K562 (cell line): Measurements from ENCODE around the gene SOS1. TPM values are rescaled to one million over a fixed set of nuclear protein-coding genes. Genes with fewer than 3 reads are reported as not detected.
A peak's percentile ranks its signal among the peaks of the same experiment; 100 is the strongest.

Source experiments
- ATAC-seq: fragments of 200-7000 bp; cut with Tn5 transposase; 3 replicates; pipeline ENCODE4 v1.9.1; 2020; ENCODE audit warnings: moderate library complexity
- BruUV-seq: library from RNA; stranded (reverse); fragments of 400-500 nt; replicated peaks from 2 replicates; lab custom pipeline; 2021; lab: Mats Ljungman, UMichigan
- CTCF ChIA-PET: fragments of 300-600 bp; formaldehyde crosslinking; extraction: SDS; loops from one replicate; lab custom pipeline; 2021; ENCODE audit warnings: low intra/inter-chr PET ratio; lab: Yijun Ruan, JAX
- POLR2A ChIA-PET: fragments of 300-600, 350-650 bp; sonication (Branson Sonifier 250); formaldehyde crosslinking; extraction: SDS; loops from one replicate; lab custom pipeline; 2021; ENCODE audit warnings: antibody characterized with exemption, inconsistent platforms; lab: Yijun Ruan, JAX
- DNase-seq, 4 experiments: peaks; one replicate each; pipeline versions ENCODE4 v3.0.0 to v3.0.0-alpha.2; 2011 to 2018; ENCODE audit warnings: low spot score in 3 of 4, mixed read lengths in 3 of 4; ENCODE audit errors: extremely low read depth in 1 of 4
- FAIRE-seq: peaks from 2 replicates; lab custom pipeline; 2011; peaks lifted over from hg19 to GRCh38; lab: Jason Lieb, UNC
- H2AFZ ChIP-seq: 2 replicates; pipeline ENCODE4 v1.6.0; 2011; ENCODE audit warnings: low read depth, low read length, control low read depth, inconsistent platforms
- H3K27ac ChIP-seq: fragments of 200-600 bp; 3 replicates; pipeline ENCODE4 v1.8.0; 2011; ENCODE audit warnings: low read depth, mild to moderate bottlenecking, control low read depth, inconsistent platforms, low read length, moderate library complexity, mixed read lengths; ENCODE audit errors: extremely low read depth
- H3K27me3 ChIP-seq, 2 experiments: fragments of 300-600 bp in 1 of 2; 2 replicates in 1 of 2; 3 replicates in 1 of 2; pipeline versions ENCODE4 v1.6.0 to v1.8.0; 2011; ENCODE audit warnings: inconsistent platforms in 2 of 2, low read length in 2 of 2, mild to moderate bottlenecking in 1 of 2, mixed read lengths in 1 of 2, moderate library complexity in 1 of 2; ENCODE audit not compliant: control insufficient read depth in 2 of 2, insufficient read depth in 2 of 2
- H3K36me3 ChIP-seq: fragments of 300-600 bp; 3 replicates; pipeline ENCODE4 v1.8.0; 2011; ENCODE audit warnings: mild to moderate bottlenecking, low read length, inconsistent platforms; ENCODE audit not compliant: control insufficient read depth, insufficient read depth
- H3K4me1 ChIP-seq, 2 experiments: fragments of 200-600 bp in 1 of 2; replicated peaks in 1 of 2; 2 replicates in 1 of 2; 3 replicates in 1 of 2; pipeline versions ENCODE4 v1.5.1 to v1.8.0; 2011; ENCODE audit warnings: inconsistent platforms in 2 of 2, low read length in 2 of 2, mild to moderate bottlenecking in 1 of 2, mixed read lengths in 1 of 2, moderate library complexity in 1 of 2; ENCODE audit not compliant: control insufficient read depth in 2 of 2, insufficient read depth in 2 of 2
- H3K4me2 ChIP-seq: 2 replicates; pipeline ENCODE4 v1.6.1; 2011; ENCODE audit warnings: low read length, control low read depth, inconsistent platforms, mixed read lengths; ENCODE audit not compliant: insufficient read depth
- H3K4me3 ChIP-seq: fragments of 200-600 bp; sonication (generic), shearing (Covaris generic); 2 replicates; pipeline ENCODE4 v1.5.1; 2016; ENCODE audit warnings: control low read depth, inconsistent platforms
- H3K79me2 ChIP-seq: fragments of 200-600 bp; 3 replicates; pipeline ENCODE4 v1.8.0; 2011; ENCODE audit warnings: low read length, inconsistent platforms; ENCODE audit not compliant: control insufficient read depth, insufficient read depth
- H3K9ac ChIP-seq, 2 experiments: 2 replicates each; pipeline versions ENCODE4 v1.6.0 to v1.6.1; 2011; ENCODE audit warnings: low read depth in 2 of 2, low read length in 2 of 2, control low read depth in 1 of 2, inconsistent platforms in 1 of 2, mild to moderate bottlenecking in 1 of 2, mixed read lengths in 1 of 2; ENCODE audit not compliant: insufficient read depth in 1 of 2
- H3K9me1 ChIP-seq: one replicate; pipeline ENCODE4 v1.6.0; 2011; ENCODE audit warnings: inconsistent platforms, mild to moderate bottlenecking, low read length, moderate library complexity; ENCODE audit not compliant: control insufficient read depth, insufficient read depth
- H3K9me3 ChIP-seq: replicated peaks from 2 replicates; pipeline ENCODE4 v1.5.1; 2011; ENCODE audit warnings: low read depth, low read length, inconsistent platforms; ENCODE audit not compliant: control insufficient read depth, insufficient read depth
- H4K20me1 ChIP-seq: replicated peaks from 2 replicates; pipeline ENCODE4 v1.6.1; 2011; ENCODE audit warnings: low read length, inconsistent platforms, mixed read lengths; ENCODE audit not compliant: control insufficient read depth, insufficient read depth
- CXXC5 ChIP-seq: fragments of 250-450 bp; sonication (Bioruptor Pico); IDR thresholded peaks from 2 replicates; pipeline ENCODE4 v1.8.0; 2022; ENCODE audit warnings: inconsistent platforms, mild to moderate bottlenecking, moderate library complexity
- ESRRA ChIP-seq: fragments of 450-650 bp; IDR thresholded peaks from 2 replicates; pipeline ENCODE4 v1.6.1; 2014; ENCODE audit warnings: low read depth, mild to moderate bottlenecking, moderate library complexity, borderline replicate concordance
- L3MBTL2 ChIP-seq: fragments of 450-650 bp; IDR thresholded peaks from 2 replicates; pipeline ENCODE4 v1.6.1; 2016; ENCODE audit warnings: mild to moderate bottlenecking, moderate library complexity
- PHTF2 ChIP-seq: fragments of 250-450 bp; sonication (Bioruptor Pico); IDR thresholded peaks from 2 replicates; pipeline ENCODE4 v1.5.0; 2021; ENCODE audit warnings: mild to moderate bottlenecking
- RFX1 ChIP-seq: fragments of 450-650 bp; IDR thresholded peaks from 2 replicates; pipeline ENCODE4 v1.6.1; 2016; ENCODE audit warnings: mild to moderate bottlenecking, moderate library complexity
- SMAD4 ChIP-seq: fragments of 250-450 bp; sonication (Bioruptor Pico); conservative IDR thresholded peaks from 2 replicates; pipeline ENCODE4 v1.8.0; 2021; ENCODE audit warnings: inconsistent platforms, mild to moderate bottlenecking, moderate library complexity
- WGBS: fragments of 100-300 bp; shearing (Covaris generic); methylation state at CpG from one replicate; pipeline ENCODE4 v1.1.6; 2016; ENCODE audit warnings: low coverage, mixed read lengths; ENCODE audit not compliant: insufficient coverage; ENCODE audit errors: missing lambda C conversion rate; 5-methylcytosine and 5-hydroxymethylcytosine counted together
- in situ Hi-C: fragments of 300-500 bp; cut with MboI; formaldehyde crosslinking; loops from 4 replicates; pipeline ENCODE4 v1.15.0; 2018; ENCODE audit warnings: inconsistent platforms, mixed read lengths
- intact Hi-C: fragments of 100-400 bp; cut with micrococcal nuclease; formaldehyde crosslinking; loops from 2 replicates; pipeline ENCODE4 v1.14.2; 2022
- polyA plus RNA-seq, 8 experiments: library from polyadenylated mRNA; depleted of rRNA in 4 of 8; stranded (reverse) in 5 of 8; unstranded in 3 of 8; fragments of >200 nt; fragmentation: Nextera tagmentation in 2 of 8; fragmentation: Illumina TruSeq in 1 of 8; extraction: Ambion mirVana in 2 of 8; extraction: Trizol in 1 of 8; gene quantifications; 2 replicates each; pipeline versions ENCODE4 v1.2.1 to v1.2.3, GENCODE V29; 2011 to 2014; ENCODE audit warnings: inconsistent platforms in 1 of 8, missing spikeins in 1 of 8
- total RNA-seq, 7 experiments: library from RNA; depleted of rRNA in 6 of 7; stranded (reverse); fragments of >200 nt in 6 of 7; fragmentation: Illumina TruSeq in 2 of 7; extraction: Trizol in 2 of 7; gene quantifications; 2 replicates each; pipeline versions ENCODE4 v1.2.1 to v1.2.3, GENCODE V29; 2011 to 2021; ENCODE audit warnings: low replicate concordance in 1 of 7
- TF ChIP-seq, protein P1 (sequence below): fragments of 450-650 bp; IDR thresholded peaks from 2 replicates; pipeline ENCODE4 v1.6.1; 2018; ENCODE audit not compliant: partially characterized antibody
- TF ChIP-seq, protein P2 (sequence below): sonication (generic); formaldehyde crosslinking; IDR thresholded peaks from 2 replicates; pipeline ENCODE4 v1.8.1; 2023; ENCODE audit warnings: mild to moderate bottlenecking, missing genetic modification reagents

Gene SOS1
- total and polyA plus RNA-seq, 9 of the 15 experiments (the other 6 are each of a cell fraction or from before 2014, with no cell fraction given): 2.5 to 27.1 (median 16.3) TPM

GRCh38 chr2:39140948-39141333 is 20.1 kb upstream of the SOS1 start (continued):
- TF ChIP-seq, protein P1, sequence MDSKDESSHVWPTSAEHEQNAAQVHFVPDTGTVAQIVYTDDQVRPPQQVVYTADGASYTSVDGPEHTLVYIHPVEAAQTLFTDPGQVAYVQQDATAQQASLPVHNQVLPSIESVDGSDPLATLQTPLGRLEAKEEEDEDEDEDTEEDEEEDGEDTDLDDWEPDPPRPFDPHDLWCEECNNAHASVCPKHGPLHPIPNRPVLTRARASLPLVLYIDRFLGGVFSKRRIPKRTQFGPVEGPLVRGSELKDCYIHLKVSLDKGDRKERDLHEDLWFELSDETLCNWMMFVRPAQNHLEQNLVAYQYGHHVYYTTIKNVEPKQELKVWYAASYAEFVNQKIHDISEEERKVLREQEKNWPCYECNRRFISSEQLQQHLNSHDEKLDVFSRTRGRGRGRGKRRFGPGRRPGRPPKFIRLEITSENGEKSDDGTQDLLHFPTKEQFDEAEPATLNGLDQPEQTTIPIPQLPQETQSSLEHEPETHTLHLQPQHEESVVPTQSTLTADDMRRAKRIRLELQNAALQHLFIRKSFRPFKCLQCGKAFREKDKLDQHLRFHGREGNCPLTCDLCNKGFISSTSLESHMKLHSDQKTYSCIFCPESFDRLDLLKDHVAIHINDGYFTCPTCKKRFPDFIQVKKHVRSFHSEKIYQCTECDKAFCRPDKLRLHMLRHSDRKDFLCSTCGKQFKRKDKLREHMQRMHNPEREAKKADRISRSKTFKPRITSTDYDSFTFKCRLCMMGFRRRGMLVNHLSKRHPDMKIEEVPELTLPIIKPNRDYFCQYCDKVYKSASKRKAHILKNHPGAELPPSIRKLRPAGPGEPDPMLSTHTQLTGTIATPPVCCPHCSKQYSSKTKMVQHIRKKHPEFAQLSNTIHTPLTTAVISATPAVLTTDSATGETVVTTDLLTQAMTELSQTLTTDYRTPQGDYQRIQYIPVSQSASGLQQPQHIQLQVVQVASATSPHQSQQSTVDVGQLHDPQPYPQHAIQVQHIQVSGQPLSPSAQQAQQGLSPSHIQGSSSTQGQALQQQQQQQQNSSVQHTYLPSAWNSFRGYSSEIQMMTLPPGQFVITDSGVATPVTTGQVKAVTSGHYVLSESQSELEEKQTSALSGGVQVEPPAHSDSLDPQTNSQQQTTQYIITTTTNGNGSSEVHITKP: peak; percentile 62

- Histone ChIP-seq H4K20me1 (no peaks in the 10 kb centered on the region), H3K4me2 (no peak overlapping the region), H3K9ac (peak overlapping the region in 1 of 2 experiments; percentile 36; a peak in 1 of 4 replicates), H3K27ac (peak overlapping the region; percentile 59), H3K27me3 (no peaks in the 10 kb centered on the region), H3K9me1 (no peaks in the 10 kb centered on the region), H3K4me3 (no peak overlapping the region), H3K4me1 (peaks cover 12 to 34% of the 10 kb centered on the region in 2 experiments), H3K79me2 (no peaks in the 10 kb centered on the region), H3K36me3 (no peaks in the 10 kb centered on the region), H3K9me3 (no peaks in the 10 kb centered on the region), H2AFZ (peak overlapping the region; percentile 82)
- no TSS peak for BruUV-seq
- no peak for DNase-seq
- no peak for FAIRE-seq
- ATAC-seq: no peak
- intact Hi-C loops: no loop called here
- 37% methylated on average over 3 of the region's 3 CpGs for WGBS
- CTCF ChIA-PET: no interaction called here
- POLR2A ChIA-PET: interaction anchor here (0.6 kb wide), 1 partner anchor 16 kb away, joined by 3 read pairs; no protein-coding TSS in a partner anchor
- in situ Hi-C loops: no loop called here
- TF ChIP-seq L3MBTL2: 0 out of 2 replicates have a peak, but pooled peaks have one; percentile 13
- peak; percentile 46; the same call in 1 of the 2 replicates for TF ChIP-seq ESRRA
- 0 out of 2 replicates have a peak, but pooled peaks have one; percentile 65 for TF ChIP-seq SMAD4 (CRISPR knock-in tag)
- no peak for TF ChIP-seq PHTF2
- TF ChIP-seq, protein P2, sequence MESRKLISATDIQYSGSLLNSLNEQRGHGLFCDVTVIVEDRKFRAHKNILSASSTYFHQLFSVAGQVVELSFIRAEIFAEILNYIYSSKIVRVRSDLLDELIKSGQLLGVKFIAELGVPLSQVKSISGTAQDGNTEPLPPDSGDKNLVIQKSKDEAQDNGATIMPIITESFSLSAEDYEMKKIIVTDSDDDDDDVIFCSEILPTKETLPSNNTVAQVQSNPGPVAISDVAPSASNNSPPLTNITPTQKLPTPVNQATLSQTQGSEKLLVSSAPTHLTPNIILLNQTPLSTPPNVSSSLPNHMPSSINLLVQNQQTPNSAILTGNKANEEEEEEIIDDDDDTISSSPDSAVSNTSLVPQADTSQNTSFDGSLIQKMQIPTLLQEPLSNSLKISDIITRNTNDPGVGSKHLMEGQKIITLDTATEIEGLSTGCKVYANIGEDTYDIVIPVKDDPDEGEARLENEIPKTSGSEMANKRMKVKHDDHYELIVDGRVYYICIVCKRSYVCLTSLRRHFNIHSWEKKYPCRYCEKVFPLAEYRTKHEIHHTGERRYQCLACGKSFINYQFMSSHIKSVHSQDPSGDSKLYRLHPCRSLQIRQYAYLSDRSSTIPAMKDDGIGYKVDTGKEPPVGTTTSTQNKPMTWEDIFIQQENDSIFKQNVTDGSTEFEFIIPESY (CRISPR knock-in tag): 0 out of 2 replicates have a peak, but pooled peaks have one; percentile 24
- 0 out of 2 replicates have a peak, but pooled peaks have one; percentile 10 for TF ChIP-seq RFX1
- TF ChIP-seq CXXC5 (CRISPR knock-in tag): peak; percentile 14; the same call in 1 of the 2 replicates
Measured at GRCh38 chr2:39140322-39140847, 19.5 kb upstream of the SOS1 start.
